Cerebellar cortex (tissue), 1 donor: ENCODE results near the gene BTBD9.

ENCODE experiments used
- DNase-seq: peaks from one replicate; pipeline ENCODE4 v3.0.0-alpha.2; 2015; ENCODE audit warnings: low spot score

The BTBD9 gene

GRCh38 chr6:38554700-38555413 is 84.9 kb downstream of the BTBD9 start:
- DNase-seq, result peak; percentile 25

DNA sequence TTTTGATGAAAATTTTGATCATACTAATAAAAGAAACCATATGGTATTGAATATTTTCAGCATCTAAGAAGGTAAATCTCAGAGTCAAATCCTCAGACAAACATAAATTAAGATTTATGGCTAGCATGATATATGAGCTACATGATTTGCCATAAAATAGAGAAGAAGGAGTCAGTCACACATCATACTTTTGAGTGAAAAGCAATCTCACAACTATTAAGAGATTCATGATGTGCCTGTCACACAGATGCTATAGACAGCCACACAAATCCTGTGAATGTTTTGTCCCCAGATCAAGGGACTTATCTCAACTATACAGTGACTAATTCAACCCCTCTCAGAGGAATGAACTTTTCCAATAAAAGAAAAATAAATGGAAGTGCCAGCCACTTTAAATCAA is 85.7 kb downstream of the BTBD9 start:
- no peak for DNase-seq

DNA sequence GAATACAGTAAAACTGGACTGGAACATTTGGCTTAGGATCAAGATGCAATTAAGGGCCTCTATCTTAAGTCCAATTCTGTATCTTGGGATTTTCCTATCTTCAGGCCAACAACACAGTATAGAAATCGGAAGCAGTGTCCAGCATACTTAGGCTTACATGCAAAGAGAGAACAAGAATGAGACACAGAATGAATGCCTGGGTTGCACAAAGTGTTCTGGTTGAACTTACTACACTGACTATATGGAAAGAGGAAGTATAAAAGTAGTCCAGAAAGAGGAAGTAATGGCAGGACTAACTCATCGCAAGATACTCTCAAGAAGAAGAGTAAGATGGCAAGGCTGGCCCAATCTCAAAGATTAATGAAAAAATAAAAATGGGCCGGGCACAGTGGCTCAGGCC is 87.6 kb downstream of the BTBD9 start:
- DNase-seq, result no peak

- no peak for DNase-seq
Measured at GRCh38 chr6:38549795-38550194, 89.9 kb downstream of the BTBD9 start.

DNA sequence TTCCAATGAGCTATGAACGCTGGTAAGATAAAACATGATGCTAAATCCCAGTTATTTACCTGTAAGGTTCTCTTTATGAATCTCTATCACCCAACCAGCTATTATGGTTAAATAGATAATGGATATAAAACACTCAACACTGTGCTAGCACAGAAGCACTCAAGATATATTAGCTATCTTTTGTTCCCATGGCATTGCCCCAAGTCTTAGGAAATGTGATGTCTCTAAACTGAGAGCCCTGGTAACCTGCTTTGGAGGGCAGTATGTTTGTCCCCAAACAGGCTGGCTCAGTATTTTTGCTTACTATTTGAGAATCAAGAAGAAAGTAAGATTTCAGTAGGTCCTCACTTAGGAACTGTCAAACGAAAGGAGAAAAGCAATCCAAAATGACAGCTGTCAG is 90.5 kb downstream of the BTBD9 start:
- DNase-seq, result no peak

- no peak for DNase-seq
Measured at GRCh38 chr6:38543022-38543421, 96.7 kb downstream of the BTBD9 start.

- no peak for DNase-seq
Measured at GRCh38 chr6:38542031-38542430, 97.7 kb downstream of the BTBD9 start.

DNA sequence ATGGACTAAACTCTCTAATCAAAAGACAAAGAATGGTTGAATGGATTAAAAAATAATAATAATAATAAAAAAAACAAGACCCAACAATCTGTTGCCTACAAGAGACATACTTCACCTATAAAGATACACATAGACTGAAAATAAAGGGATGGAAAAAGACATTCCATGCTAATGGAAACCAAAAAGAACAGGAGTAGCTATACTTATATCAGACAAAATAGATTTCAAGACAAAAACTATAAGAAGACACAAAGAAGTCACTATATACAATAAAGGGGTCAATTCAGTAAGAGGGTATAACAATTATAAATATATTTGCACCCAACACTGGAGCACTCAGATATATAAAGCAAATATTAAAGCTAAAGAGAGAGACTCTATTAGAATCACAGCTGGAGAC is 106.7 kb downstream of the BTBD9 start:
- DNase-seq, result no peak

GRCh38 chr6:38531134-38531533 is 108.6 kb downstream of the BTBD9 start:
- no peak for DNase-seq

GRCh38 chr6:38528196-38528965 is 111.3 kb downstream of the BTBD9 start:
- DNase-seq, result no peak

- DNase-seq, result no peak
Measured at GRCh38 chr6:38527371-38527770, 112.4 kb downstream of the BTBD9 start.

DNA sequence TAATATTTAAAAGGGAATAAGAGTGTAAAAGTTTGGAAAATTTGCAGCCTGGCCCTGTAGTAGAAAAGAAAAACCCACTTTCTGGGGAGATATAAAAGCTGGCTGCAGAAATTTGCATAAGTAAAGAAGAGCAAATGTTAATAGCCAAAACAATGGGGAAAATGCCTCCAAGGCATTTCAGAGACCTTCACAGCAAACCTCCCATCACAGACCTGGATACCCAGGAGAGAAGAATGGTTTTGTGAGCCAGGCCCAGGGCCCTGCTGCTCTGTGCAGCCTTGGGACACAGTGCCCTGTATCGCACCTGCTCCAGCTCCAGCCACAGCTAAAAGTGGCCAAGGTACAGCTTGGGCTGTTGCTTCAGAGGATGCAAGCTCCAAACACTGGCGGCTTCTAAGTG is 113.8 kb downstream of the BTBD9 start:
- no peak for DNase-seq

GRCh38 chr6:38524436-38525145 is 115.1 kb downstream of the BTBD9 start:
- DNase-seq, result no peak

GRCh38 chr6:38522322-38522721 is 117.4 kb downstream of the BTBD9 start:
- no peak for DNase-seq

DNA sequence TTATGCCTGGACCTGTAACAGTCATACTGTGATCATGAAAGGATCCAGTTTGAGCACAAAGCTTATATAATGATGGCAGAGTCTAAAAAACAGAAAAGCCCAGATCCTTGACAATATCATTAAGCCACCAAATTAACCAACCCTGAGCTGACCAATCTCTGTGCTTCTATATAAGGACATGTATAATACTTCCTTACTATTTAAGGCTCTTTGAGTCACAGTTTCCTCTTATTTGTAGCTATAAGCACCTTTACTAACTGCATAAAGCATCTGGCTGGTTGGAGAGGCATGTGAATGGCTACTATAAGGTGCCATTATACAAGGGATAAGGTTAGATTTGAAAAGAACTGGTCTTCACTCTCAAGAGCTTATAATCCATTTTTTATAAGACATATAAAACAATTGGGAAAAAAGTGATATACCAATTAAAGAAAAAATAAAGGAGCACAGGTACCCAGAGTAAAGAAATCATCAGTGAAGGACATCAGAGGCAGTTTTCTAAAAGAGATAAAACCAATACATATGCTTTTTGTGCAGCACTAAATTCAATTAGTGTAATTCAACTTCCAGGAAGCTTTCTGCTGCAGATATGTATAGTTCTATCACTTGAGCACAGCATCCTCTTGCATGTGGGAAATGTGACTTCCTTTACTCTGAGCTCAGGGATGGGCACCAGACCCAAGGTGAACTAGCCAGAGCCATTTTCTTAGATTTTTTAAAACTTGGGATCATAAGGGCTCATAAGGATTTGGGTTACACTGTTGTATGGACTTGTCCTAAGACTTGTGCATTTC is 121.0 kb downstream of the BTBD9 start:
- no peak for DNase-seq

- peak; percentile 14 for DNase-seq
Measured at GRCh38 chr6:38517005-38517404, 122.7 kb downstream of the BTBD9 start.

DNA sequence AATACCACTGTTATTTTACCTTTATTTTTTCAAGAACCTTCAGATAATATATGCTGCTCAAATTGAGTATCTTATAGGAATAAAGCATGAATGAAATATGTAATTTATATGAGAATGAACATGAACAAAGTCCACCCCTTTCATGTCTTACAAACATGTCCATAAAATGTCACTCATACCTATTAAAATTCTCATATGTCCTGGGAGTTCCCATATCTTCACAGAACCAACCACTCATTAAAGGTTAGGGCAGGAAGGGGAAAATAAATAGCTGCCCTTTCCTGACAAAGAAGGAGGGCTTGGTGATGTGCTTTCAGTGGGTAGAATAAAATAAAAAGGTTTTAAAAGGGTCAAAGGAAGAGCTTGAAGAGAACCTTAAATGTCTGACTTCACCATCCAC is 125.3 kb downstream of the BTBD9 start:
- no peak for DNase-seq

- DNase-seq, result no peak
Measured at GRCh38 chr6:38512211-38512610, 127.5 kb downstream of the BTBD9 start.

DNA sequence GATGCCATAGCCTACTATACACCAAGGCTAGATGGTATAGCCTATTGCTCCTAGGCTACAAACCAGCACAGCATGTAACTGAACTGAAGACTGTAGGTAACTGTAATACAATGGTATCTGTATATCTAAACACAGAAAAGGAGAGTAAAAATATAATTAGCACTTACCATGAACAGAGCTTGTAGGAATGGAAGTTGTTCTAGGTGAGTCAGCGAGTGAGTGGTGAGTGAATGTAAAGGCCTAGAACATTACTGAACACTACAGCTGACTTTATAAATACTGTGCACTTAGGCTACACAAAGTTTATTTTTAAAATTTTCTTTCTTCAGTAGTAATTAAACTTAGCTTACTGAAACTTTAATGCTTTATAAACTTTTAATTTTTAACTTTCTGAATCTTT is 129.5 kb downstream of the BTBD9 start:
- DNase-seq, result no peak

DNA sequence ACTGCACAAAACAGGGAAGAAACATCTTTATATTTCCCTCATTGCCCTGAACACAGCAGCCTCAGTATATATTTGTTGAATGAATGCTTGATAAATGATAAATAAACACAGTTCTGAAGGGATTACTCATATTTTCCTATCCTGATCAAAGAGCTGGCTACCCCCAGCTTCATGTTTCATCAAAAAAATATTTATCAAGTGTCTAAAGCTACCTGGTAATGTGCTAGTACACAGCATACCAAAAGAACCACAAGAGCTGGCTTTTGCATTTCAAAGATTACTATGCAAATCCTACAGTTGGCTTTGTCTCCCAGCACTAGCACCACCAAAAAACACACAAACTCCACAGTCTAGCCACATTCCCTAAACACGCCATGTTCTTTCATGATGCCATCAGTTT is 130.0 kb downstream of the BTBD9 start:
- no peak for DNase-seq

GRCh38 chr6:38508894-38509293 is 130.8 kb downstream of the BTBD9 start:
- DNase-seq, result no peak

- no peak for DNase-seq
Measured at GRCh38 chr6:38508286-38508685, 131.4 kb downstream of the BTBD9 start.
